ENCODE data around the gene CTBS. TPM values are rescaled to one million over a fixed set of nuclear protein-coding genes. Genes with fewer than 3 reads are reported as not detected.
"Not testable (repeated sequence)": the region's sequence is repeated elsewhere in the genome, so short reads cannot be mapped to it uniquely, and the experiment has no call there.

The CTBS gene
- polyA plus RNA-seq, 1 donor from 2014 or later, result 0.95 TPM

GRCh38 chr1:84598418-84598817 lies 24.2 kb upstream of the CTBS start:
- TF ChIP-seq EP300 (conservative IDR thresholded peaks at IDR 0.05; ENCODE audit: poor library complexity, severe bottlenecking) (no peak), MXI1 (conservative IDR thresholded peaks at IDR 0.05; ENCODE audit: poor library complexity, severe bottlenecking) (no peak), SMC3 (conservative IDR thresholded peaks at IDR 0.05; ENCODE audit: poor library complexity) (no peak), CTCF (IDR thresholded peaks at IDR 0.05; ENCODE audit: poor library complexity, severe bottlenecking) (no peak), REST (IDR thresholded peaks at IDR 0.05; ENCODE audit: borderline replicate concordance) (no peak), RAD21 (conservative IDR thresholded peaks at IDR 0.05) (no peak), TAF1 (IDR thresholded peaks at IDR 0.05; ENCODE audit: low read depth) (no peak), POLR2AphosphoS5 (IDR thresholded peaks at IDR 0.05) (no peak), EZH2 (IDR thresholded peaks at IDR 0.05; ENCODE audit: borderline replicate concordance, insufficient read depth, low read length, poor library complexity, severe bottlenecking) (no peak)
- H3F3A ChIP-seq (ENCODE audit: insufficient read depth, low read length, poor library complexity, severe bottlenecking), result no peaks in the 10 kb centered on the region
- H3K36me3 ChIP-seq (ENCODE audit: insufficient read depth, low read length), result no peaks in the 10 kb centered on the region
- no peak overlapping the region for H2AFZ ChIP-seq (ENCODE audit: low read depth, low read length)
- H3K4me3 ChIP-seq (ENCODE audit: low read length), result no peak overlapping the region
- H3K9ac ChIP-seq (ENCODE audit: low read length), result no peak overlapping the region
- H3K4me2 ChIP-seq (ENCODE audit: low read length), result no peak overlapping the region
- no peaks in the 10 kb centered on the region for H3K9me2 ChIP-seq (ENCODE audit: insufficient read depth, low read length)
- H4K20me1 ChIP-seq (ENCODE audit: insufficient read depth), result no peaks in the 10 kb centered on the region
- H3K79me2 ChIP-seq (replicated peaks; ENCODE audit: insufficient read depth, low read length), result no peaks in the 10 kb centered on the region
- H3K27ac ChIP-seq (ENCODE audit: low read length), result no peak overlapping the region
- H3K9me3 ChIP-seq (ENCODE audit: low read length), result no peaks in the 10 kb centered on the region
- no peaks in the 10 kb centered on the region for H3K27me3 ChIP-seq (ENCODE audit: insufficient read depth, low read depth, low read length)

DNA sequence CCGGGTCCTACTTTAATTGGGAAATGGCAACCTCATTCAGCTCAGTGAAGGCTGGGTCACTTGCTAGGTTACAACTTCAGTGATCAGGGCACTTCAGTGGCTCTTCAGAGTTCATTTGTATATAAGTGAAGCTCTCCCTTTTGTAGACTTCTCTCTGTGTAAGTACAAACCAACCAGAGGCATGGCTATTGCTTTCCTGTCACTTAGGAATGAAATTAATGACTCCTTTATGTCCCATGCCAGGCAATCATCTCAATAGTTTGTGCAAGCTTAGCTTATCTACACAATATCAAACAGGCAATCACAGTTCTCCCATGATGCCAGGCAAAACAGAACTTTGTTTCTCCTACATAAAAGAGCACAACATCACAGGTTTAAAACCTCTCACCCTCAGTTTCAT lies 22.8 kb upstream of the CTBS start:
- no peaks in the 10 kb centered on the region for H3K9me2 ChIP-seq (ENCODE audit: insufficient read depth, low read length)
- no peaks in the 10 kb centered on the region for H3K36me3 ChIP-seq (ENCODE audit: insufficient read depth, low read length)
- no peaks in the 10 kb centered on the region for H3F3A ChIP-seq (ENCODE audit: insufficient read depth, low read length, poor library complexity, severe bottlenecking)
- H2AFZ ChIP-seq (ENCODE audit: low read depth, low read length), result no peak overlapping the region
- TF ChIP-seq REST (IDR thresholded peaks at IDR 0.05; ENCODE audit: borderline replicate concordance), result no peak
- H3K27me3 ChIP-seq (ENCODE audit: insufficient read depth, low read depth, low read length), result no peaks in the 10 kb centered on the region
- no peaks in the 10 kb centered on the region for H3K79me2 ChIP-seq (replicated peaks; ENCODE audit: insufficient read depth, low read length)
- no peak overlapping the region for H3K4me3 ChIP-seq (ENCODE audit: low read length)
- H4K20me1 ChIP-seq (ENCODE audit: insufficient read depth), result no peaks in the 10 kb centered on the region
- H3K27ac ChIP-seq (ENCODE audit: low read length), result no peak overlapping the region
- H3K9ac ChIP-seq (ENCODE audit: low read length), result no peak overlapping the region
- no peaks in the 10 kb centered on the region for H3K9me3 ChIP-seq (ENCODE audit: low read length)
- no peak overlapping the region for H3K4me2 ChIP-seq (ENCODE audit: low read length)

DNA sequence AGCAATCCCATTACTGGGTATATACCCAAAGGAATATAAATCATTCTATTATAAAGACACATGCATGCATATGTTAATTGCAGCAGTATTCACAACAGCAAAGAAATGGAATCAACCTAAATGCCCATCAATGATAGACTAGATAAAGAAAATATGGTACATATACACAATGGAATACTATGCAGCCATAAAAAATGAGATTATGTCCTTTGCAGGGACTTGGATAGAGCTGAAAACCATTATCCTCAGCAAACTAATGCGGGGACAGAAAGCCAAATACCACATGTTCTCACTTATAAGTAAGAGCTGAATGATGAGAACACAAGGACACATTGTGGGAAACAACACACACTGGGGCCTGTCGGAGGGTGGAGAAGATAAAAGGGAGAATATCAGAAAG lies 20.7 kb upstream of the CTBS start:
- not testable (repeated sequence) for H3K4me3 ChIP-seq (ENCODE audit: low read length); H3K9me3 ChIP-seq (ENCODE audit: low read length); H4K20me1 ChIP-seq (ENCODE audit: insufficient read depth); H3K27me3 ChIP-seq (ENCODE audit: insufficient read depth, low read depth, low read length); H3K79me2 ChIP-seq (replicated peaks; ENCODE audit: insufficient read depth, low read length); H2AFZ ChIP-seq (ENCODE audit: low read depth, low read length); H3K4me2 ChIP-seq (ENCODE audit: low read length); H3K9ac ChIP-seq (ENCODE audit: low read length); H3K9me2 ChIP-seq (ENCODE audit: insufficient read depth, low read length); H3F3A ChIP-seq (ENCODE audit: insufficient read depth, low read length, poor library complexity, severe bottlenecking); H3K36me3 ChIP-seq (ENCODE audit: insufficient read depth, low read length); H3K27ac ChIP-seq (ENCODE audit: low read length)
